SHP77 (cell line): ENCODE data around the gene PLEKHG3.
A peak's percentile ranks its signal among the peaks of the same experiment; 100 is the strongest.

ENCODE experiments used
- DNase-seq, 2 experiments: peaks; one replicate each; lab custom pipeline; 2025; lab: John Stamatoyannopoulos, UW

PLEKHG3 gene

GRCh38 chr14:64726585-64726890, 22.3 kb downstream of the PLEKHG3 start:
- peak in 1 of 2 experiments; percentile 37 for DNase-seq

GRCh38 chr14:64727551-64728071, 23.4 kb downstream of the PLEKHG3 start:
- no peak for DNase-seq

- DNase-seq = no peak
These were observed 23.9 kb downstream of the PLEKHG3 start for GRCh38 chr14:64728106-64728505.

GRCh38 chr14:64728856-64729255, 24.6 kb downstream of the PLEKHG3 start:
- no peak for DNase-seq

- DNase-seq = no peak
These were observed 25.3 kb downstream of the PLEKHG3 start for GRCh38 chr14:64729386-64730060.

- DNase-seq = no peak
These were observed 25.8 kb downstream of the PLEKHG3 start for GRCh38 chr14:64730061-64730440.

GRCh38 chr14:64730681-64731080, 26.5 kb downstream of the PLEKHG3 start:
- no peak for DNase-seq

- no peak for DNase-seq
These were observed 26.9 kb downstream of the PLEKHG3 start for GRCh38 chr14:64731141-64731581.

- no peak for DNase-seq
These were observed 27.8 kb downstream of the PLEKHG3 start for GRCh38 chr14:64732066-64732465.

- DNase-seq = no peak
These were observed 28.4 kb downstream of the PLEKHG3 start for GRCh38 chr14:64732536-64733120.

- no peak for DNase-seq
These were observed 29.1 kb downstream of the PLEKHG3 start for GRCh38 chr14:64733321-64733720.

- DNase-seq = no peak
These were observed 29.7 kb downstream of the PLEKHG3 start for GRCh38 chr14:64733899-64734298.

- no peak for DNase-seq
These were observed 30.8 kb downstream of the PLEKHG3 start for GRCh38 chr14:64734990-64735389.

GRCh38 chr14:64736271-64737169, 32.3 kb downstream of the PLEKHG3 start:
- no peak for DNase-seq

- no peak for DNase-seq
These were observed 33.4 kb downstream of the PLEKHG3 start for GRCh38 chr14:64737391-64738280.

- DNase-seq = no peak
These were observed 34.1 kb downstream of the PLEKHG3 start for GRCh38 chr14:64738281-64738804.

- DNase-seq = no peak
These were observed 37.0 kb downstream of the PLEKHG3 start for GRCh38 chr14:64741200-64741599.

GRCh38 chr14:64741961-64742360, 37.7 kb downstream of the PLEKHG3 start:
- DNase-seq = no peak

- DNase-seq = no peak
These were observed 38.8 kb downstream of the PLEKHG3 start for GRCh38 chr14:64743061-64743460.

GRCh38 chr14:64745511-64746091, 41.4 kb downstream of the PLEKHG3 start:
- no peak for DNase-seq
